Dermis blood vessel endothelial cell (primary cell): ENCODE measurements around the gene UPK3A. TPM values are rescaled to one million over a fixed set of nuclear protein-coding genes. Genes with fewer than 3 reads are reported as not detected.
"Not testable (repeated sequence)": the region's sequence is repeated elsewhere in the genome, so short reads cannot be mapped to it uniquely, and the experiment has no call there.

Experiments used
- DNase-seq: peaks from one replicate; pipeline ENCODE4 v3.0.0; 2010
- total RNA-seq: library from RNA; depleted of rRNA; stranded (reverse); fragments of >200 nt; gene quantifications from 2 replicates; pipeline ENCODE4 v1.2.3, GENCODE V29; 2014

The UPK3A gene
- total RNA-seq, 1 donor from 2014 or later, result not detected

DNA sequence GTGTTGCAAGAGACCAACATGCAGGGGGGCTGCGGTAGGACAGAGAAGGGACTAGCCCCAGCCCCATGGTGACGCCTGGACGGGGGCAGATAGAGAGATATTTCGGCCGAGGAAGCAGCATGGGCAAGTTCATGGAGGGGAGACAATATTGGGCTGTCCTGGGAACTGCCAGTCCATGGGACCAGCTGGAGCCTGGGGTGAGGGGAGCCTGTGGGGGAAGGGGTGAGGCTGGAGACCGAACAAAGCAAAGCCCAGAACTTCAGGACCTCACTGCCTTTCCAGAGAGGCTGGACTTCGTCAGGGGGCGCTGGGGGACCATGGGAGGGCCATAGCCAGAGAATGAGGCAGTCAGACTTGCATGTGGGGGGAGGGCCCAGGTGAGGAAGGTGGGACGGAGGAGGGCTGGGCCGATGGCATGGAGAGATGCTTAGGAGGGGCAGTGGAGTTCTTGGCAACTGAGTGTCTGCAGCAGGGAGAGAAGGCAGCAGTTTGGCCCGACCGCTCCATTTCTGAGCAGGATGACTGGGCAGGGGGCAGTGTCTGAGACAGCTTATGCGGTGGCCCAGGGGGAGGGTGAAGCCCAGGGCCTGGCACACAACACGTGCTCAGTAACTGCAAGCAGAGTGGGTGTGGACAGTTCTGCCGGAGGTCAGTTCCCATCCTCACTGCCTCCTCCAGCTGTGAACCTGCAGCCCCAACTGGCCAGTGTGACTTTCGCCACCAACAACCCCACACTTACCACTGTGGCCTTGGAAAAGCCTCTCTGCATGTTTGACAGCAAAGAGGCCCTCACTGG lies 712 bp downstream of the UPK3A start:
- no peak for DNase-seq

DNA sequence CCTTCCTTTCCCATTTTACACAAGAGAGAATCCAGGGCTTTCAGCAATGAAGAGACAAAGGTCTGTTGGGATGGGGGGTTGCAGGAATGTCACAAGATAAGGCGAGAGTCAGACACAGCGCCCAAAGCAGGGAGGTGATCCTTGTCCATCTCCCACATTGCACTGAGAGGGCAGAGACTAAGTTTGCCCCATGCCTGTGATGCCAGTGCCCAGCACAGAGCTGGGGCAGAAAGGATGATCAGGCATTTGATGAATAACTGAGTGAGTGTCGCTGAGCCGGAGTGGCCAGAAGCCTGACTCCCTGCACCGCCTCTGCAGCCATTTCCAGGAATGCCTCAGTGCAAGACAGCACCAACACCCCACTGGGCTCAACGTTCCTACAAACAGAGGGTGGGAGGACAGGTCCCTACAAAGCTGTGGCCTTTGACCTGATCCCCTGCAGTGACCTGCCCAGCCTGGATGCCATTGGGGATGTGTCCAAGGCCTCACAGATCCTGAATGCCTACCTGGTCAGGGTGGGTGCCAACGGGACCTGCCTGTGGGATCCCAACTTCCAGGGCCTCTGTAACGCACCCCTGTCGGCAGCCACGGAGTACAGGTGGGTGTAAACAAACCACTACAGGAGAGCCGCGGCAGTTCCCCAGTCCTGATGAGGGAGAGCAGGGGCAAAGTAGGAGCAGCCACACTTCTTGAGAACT lies 2.3 kb downstream of the UPK3A start:
- no peak for DNase-seq

DNA sequence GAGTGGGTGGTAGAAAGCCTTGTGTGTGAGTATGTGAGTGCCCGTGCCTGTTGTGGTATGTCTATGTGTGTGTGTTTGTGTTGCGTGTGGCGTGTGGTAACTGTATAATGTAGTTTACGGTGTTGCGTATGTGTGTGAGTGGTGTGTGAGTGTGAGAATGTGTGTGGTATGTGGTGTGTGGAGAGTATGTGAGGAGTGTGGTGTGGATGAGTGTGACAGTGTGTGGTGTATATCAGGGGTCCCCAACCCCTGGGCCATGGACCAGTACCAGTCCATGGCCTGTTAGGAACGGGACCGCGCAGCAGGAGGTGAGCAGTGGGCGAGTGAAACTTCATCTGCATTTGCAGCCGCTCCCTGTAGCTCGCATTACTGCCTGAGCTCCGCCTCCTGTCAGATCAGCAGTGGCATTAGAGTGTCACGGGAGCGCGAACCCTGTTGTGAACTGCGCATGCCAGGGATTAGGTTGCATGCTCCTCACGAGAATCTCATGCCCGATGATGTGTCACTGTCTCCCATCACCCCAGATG lies 5.7 kb downstream of the UPK3A start:
- DNase-seq, result peak; percentile 18

- no peak for DNase-seq
These were observed 6.5 kb downstream of the UPK3A start for GRCh38 chr22:45291061-45291930.

DNA sequence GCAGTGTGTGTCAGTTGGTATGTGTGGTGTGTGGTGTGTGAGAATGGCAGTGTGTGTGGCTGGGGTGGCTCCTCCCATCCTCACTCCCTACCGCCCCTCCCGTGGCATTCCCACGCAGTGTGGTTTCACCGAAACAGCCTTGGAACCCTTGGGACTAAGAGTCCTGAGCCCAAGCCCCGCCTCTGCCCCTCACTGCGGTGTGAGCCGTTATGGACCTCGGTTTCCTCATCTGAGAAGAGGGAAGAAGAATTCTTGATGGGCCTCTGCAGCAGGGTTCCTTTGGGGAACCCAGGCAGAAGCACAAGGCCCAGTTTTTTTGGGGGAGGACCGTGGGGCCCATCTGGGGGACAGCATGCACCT lies 7.2 kb downstream of the UPK3A start:
- no peak for DNase-seq

GRCh38 chr22:45292731-45293442 lies 8.1 kb downstream of the UPK3A start:
- no peak for DNase-seq

DNA sequence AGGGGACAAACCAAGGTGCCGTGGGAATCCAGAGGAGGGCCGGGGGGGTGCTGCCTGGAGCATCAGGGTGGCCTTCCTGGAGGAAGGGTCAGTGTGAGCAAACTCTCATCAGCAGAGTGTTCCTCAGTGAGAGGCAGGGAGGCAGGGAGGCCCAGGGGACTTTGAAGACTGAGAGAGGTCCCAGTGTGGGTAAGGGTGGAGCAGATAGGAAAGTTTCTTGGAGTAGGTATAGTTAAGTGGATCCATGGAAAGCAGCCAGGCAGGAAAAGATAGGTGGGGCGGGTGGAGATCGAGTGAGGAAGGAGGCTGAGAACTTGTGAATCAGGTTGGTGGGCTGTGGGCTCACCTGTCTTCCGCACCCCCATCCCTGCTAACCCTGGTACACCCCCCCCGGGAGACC lies 9.3 kb downstream of the UPK3A start:
- DNase-seq, result no peak

- DNase-seq, result not testable (repeated sequence)
These were observed 10.3 kb downstream of the UPK3A start for GRCh38 chr22:45295004-45295403.

DNA sequence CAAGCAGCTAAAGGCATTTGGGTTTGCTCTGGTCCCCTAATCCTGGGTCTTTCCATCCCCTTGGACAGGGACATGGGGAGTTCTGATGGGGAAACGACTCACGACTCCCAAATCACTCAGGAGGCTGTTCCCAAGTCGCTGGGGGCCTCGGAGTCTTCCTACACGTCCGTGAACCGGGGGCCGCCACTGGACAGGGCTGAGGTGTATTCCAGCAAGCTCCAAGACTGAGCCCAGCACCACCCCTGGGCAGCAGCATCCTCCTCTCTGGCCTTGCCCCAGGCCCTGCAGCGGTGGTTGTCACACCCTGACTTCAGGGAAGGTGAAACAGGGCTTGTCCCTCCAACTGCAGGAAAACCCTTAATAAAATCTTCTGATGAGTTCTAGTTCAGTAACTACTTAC lies 10.7 kb downstream of the UPK3A start:
- DNase-seq, result no peak

- DNase-seq, result no peak
These were observed 12.0 kb downstream of the UPK3A start for GRCh38 chr22:45296628-45297297.

DNA sequence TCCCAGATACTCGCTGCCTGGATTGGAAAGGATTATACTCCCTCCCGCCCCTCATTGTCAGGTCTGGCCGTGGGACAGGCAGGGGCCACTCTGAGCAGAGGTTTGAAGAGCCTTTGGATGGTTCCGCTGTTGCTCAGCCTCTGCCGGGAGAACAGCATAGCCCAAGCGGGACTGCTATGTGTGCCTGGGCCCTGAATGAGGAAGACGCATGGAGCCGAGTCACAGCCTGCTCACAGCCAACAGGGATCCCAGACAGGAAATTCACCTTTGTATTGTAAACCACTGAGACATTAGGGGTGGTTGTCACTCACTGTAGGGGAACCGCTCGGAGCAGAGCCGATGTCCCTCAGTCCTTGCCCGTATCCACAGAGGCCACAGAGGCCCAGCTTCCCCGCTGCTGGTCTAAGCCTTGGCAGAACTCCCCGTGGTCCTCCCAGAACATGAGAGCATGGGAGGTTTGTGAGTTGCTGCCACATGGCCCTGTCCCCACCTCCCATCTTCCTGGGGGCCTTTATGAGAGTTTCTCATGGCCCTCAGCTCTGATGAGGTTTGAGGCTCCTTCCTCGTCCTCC lies 14.3 kb downstream of the UPK3A start:
- no peak for DNase-seq

DNA sequence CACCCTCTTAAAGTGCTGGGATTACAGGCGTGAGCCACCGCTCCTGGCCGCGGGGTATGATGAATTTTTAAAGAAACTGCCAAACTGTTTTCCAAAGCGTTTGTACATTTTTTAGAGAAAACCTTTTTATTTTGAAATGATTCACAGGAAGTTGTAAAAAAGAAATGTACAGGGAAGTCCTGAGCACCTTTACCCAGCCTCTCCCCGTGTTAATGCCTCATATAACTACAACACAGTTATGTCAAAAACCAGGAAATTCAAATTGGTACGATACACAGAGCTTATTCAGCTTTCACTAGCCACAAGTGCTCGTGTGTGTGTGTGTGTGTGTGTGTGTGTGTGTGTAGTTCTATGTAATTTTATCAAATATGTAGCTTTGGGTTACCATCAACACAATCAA lies 18.0 kb downstream of the UPK3A start:
- DNase-seq, result no peak

GRCh38 chr22:45303181-45303580 lies 18.4 kb downstream of the UPK3A start:
- no peak for DNase-seq

- no peak for DNase-seq
These were observed 20.2 kb downstream of the UPK3A start for GRCh38 chr22:45304971-45305370.

GRCh38 chr22:45305456-45306075 lies 20.8 kb downstream of the UPK3A start:
- DNase-seq, result no peak

GRCh38 chr22:45306139-45306538 lies 21.4 kb downstream of the UPK3A start:
- no peak for DNase-seq

- DNase-seq, result no peak
These were observed 23.7 kb downstream of the UPK3A start for GRCh38 chr22:45308391-45308956.

DNA sequence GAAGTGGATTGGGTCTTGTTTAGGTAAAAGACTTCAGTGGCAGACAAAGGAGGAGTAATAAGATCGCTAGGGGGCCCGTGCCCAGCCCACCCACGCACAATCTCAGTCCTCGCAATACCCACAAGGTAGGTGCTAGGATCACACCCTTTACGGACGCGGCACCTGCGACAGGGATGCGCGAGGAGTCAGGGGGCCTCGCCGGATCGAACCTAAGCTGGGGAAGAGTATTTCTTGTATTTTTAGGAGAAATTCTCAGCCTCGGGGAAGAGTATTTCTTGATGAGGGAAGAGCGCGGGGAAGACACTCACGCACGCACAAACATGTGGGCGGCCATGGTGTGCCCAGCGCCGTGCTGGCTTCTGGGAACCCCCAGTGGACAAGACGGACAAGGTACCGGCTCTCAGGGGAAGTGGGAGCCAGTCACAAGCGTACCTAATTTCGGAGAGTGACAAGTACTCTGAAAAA lies 24.2 kb downstream of the UPK3A start:
- no peak for DNase-seq

DNA sequence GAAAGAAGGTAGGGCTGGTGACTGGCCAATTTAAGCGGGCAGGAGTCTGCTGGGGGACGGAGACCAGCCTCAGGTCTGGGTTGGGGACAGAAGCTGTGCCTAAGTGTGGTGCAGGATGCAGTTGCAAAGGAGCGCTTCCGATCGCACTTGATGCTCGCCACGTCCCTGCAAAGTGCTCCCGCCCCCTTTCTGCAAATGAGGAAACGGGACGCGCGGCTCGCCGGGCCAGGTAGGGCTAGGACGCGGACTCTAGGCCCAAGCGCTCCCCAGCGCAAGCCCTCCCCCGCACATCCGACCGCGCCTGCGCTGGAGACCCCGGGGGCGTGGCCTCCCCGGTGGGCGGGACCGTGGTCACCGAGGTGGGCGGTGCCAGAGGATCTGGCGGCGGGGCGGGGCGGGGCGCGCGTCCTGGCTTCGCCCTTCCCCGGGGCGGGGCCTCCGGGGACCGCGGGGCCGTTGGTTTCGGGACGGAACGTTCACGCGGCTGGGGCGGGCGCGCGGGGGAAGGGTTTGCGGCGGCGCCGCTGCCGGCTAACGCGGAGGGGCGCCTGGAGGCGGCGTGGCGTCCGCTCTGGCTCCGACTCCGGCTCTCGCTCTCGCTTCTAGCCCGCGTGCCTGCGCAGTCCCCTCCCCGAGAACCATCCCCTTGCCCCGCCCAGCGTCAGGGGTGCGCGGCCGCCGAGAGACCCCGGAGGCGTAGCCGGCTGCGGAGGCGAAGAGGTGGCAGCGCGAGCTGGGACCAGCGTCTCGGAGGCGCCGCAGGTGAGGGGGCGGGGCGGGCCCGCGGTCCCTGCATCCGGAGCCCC lies 24.9 kb downstream of the UPK3A start, which contains the start of gene FAM118A:
FAM118A (plus strand) TSS at position 513 of the 806 bp plus-strand sequence. CDS start 12,446 bp downstream, outside the sequence.
- peak; percentile 93 for DNase-seq
